Measurements from ENCODE around the gene ADAD1. TPM values are rescaled to one million over a fixed set of nuclear protein-coding genes. Genes with fewer than 3 reads are reported as not detected.
"Not testable (repeated sequence)": the region's sequence is repeated elsewhere in the genome, so short reads cannot be mapped to it uniquely, and the experiment has no call there.

ADAD1 gene
- not detected for polyA plus RNA-seq (2012; ENCODE audit: missing spikeins)

GRCh38 chr4:122378711-122379110 is at the start of gene ADAD1:
TSS of gene ADAD1 (plus strand) at chr4:122379011. CDS start at chr4:122380070, 1,059 bp downstream.
- no peak for TF ChIP-seq POLR2AphosphoS5 (IDR thresholded peaks at IDR 0.05; ENCODE audit: low read depth, low read length)
- no peak for TF ChIP-seq POLR2A (IDR thresholded peaks at IDR 0.05; ENCODE audit: low read depth, low read length)
- no peak for TF ChIP-seq TAF1 (IDR thresholded peaks at IDR 0.05; ENCODE audit: borderline replicate concordance, low read depth, low read length)
- DNase-seq (ENCODE audit: insufficient read length) = no peak
- FAIRE-seq = no peak

DNA sequence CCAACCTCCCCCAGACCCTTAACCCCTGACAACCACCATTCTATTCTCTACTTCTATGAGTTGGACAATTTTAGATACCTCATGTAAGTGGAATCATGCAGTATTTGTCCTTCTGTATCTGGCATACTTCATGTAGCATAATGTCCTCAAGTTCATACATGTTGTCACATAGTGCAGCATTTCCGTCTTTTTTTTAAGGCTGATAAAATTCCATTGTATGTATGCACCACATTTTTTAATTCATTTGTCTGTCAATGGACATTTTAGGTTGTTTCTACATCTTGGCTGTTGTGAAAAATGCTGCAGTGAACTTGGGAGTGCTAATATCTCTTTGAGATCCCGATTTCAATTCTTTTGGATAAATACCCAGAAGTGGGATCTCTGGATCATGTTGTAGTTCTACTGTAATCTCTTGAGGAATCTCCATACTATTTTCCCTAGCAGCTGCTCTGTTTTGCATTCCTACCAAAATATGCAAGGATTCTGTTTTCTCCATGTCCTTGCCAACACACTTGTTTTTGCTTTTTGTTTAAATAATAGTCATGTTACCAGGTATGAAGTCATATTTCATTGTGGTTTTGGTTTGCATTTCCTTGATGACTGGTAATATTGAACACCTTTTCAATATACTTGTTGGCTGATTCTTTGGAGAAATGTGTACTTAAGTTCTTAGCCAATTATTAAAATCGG is 48.8 kb upstream of the ADAD1 start:
- no peak for DNase-seq (ENCODE audit: insufficient read length)
- no peak for TF ChIP-seq POLR2A (IDR thresholded peaks at IDR 0.05; ENCODE audit: low read depth, low read length)
- no peak for TF ChIP-seq POLR2AphosphoS5 (IDR thresholded peaks at IDR 0.05; ENCODE audit: low read depth, low read length)
- TF ChIP-seq TAF1 (IDR thresholded peaks at IDR 0.05; ENCODE audit: borderline replicate concordance, low read depth, low read length) = no peak
- FAIRE-seq = no peak

GRCh38 chr4:122331195-122331594 is 47.6 kb upstream of the ADAD1 start:
- DNase-seq (ENCODE audit: insufficient read length) = no peak
- no peak for FAIRE-seq
- TF ChIP-seq POLR2AphosphoS5 (IDR thresholded peaks at IDR 0.05; ENCODE audit: low read depth, low read length) = no peak
- no peak for TF ChIP-seq POLR2A (IDR thresholded peaks at IDR 0.05; ENCODE audit: low read depth, low read length)
- TF ChIP-seq TAF1 (IDR thresholded peaks at IDR 0.05; ENCODE audit: borderline replicate concordance, low read depth, low read length) = no peak

GRCh38 chr4:122334828-122335227 is 44.0 kb upstream of the ADAD1 start:
- TF ChIP-seq POLR2A (IDR thresholded peaks at IDR 0.05; ENCODE audit: low read depth, low read length) (no peak), TAF1 (IDR thresholded peaks at IDR 0.05; ENCODE audit: borderline replicate concordance, low read depth, low read length) (no peak), POLR2AphosphoS5 (IDR thresholded peaks at IDR 0.05; ENCODE audit: low read depth, low read length) (no peak)
- FAIRE-seq = no peak
- no peak for DNase-seq (ENCODE audit: insufficient read length)

DNA sequence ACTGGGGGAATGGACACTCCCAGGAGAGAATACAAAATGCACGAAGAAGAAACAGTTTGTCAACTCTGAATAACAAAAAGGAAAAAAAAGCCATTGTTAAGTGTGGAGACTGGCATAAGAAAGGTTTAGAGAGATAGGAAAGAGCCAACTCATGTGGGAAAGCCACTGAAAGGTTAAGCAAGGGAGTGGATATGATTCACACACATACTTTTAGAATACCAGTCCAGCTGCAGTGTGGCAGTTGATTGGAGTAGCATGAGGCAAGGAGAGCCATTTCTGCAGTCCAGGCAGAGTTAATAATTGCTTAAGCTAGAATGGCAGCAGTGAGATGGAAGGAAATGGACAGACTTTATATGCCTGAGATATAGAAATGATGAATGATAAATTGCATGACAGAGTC is 36.9 kb upstream of the ADAD1 start:
- TF ChIP-seq POLR2A (IDR thresholded peaks at IDR 0.05; ENCODE audit: low read depth, low read length) = no peak
- no peak for TF ChIP-seq POLR2AphosphoS5 (IDR thresholded peaks at IDR 0.05; ENCODE audit: low read depth, low read length)
- TF ChIP-seq TAF1 (IDR thresholded peaks at IDR 0.05; ENCODE audit: borderline replicate concordance, low read depth, low read length) = no peak
- DNase-seq (ENCODE audit: insufficient read length) = no peak
- FAIRE-seq = no peak

GRCh38 chr4:122346036-122346435 is 32.8 kb upstream of the ADAD1 start:
- no peak for FAIRE-seq
- TF ChIP-seq POLR2AphosphoS5 (IDR thresholded peaks at IDR 0.05; ENCODE audit: low read depth, low read length) (no peak), TAF1 (IDR thresholded peaks at IDR 0.05; ENCODE audit: borderline replicate concordance, low read depth, low read length) (no peak), POLR2A (IDR thresholded peaks at IDR 0.05; ENCODE audit: low read depth, low read length) (no peak)

DNA sequence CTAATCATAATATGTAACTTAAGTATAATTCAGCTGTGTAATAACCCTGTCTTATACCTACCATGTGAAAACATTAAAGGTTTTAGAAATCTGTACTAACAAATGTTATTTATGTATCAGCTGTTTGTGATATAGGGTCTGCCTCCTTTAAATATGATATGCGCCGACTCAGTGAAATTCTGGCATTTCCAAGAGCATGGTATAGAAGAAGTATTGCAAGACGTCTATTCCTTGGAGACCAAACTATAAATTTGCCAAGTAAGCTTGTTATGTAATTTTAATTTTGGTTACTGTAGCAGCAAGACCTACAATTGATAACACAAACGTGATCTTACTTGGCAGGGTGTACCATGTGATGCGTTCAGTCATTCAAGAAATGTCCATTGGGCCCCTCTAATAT is 32.3 kb upstream of the ADAD1 start:
- FAIRE-seq (no peak), DNase-seq (ENCODE audit: insufficient read length) (no peak)
- TF ChIP-seq TAF1 (IDR thresholded peaks at IDR 0.05; ENCODE audit: borderline replicate concordance, low read depth, low read length) (no peak), POLR2A (IDR thresholded peaks at IDR 0.05; ENCODE audit: low read depth, low read length) (no peak), POLR2AphosphoS5 (IDR thresholded peaks at IDR 0.05; ENCODE audit: low read depth, low read length) (no peak)

More at GRCh38 chr4:122346036-122346435, 32.8 kb upstream of the ADAD1 start:
- DNase-seq (ENCODE audit: insufficient read length) = no peak

DNA sequence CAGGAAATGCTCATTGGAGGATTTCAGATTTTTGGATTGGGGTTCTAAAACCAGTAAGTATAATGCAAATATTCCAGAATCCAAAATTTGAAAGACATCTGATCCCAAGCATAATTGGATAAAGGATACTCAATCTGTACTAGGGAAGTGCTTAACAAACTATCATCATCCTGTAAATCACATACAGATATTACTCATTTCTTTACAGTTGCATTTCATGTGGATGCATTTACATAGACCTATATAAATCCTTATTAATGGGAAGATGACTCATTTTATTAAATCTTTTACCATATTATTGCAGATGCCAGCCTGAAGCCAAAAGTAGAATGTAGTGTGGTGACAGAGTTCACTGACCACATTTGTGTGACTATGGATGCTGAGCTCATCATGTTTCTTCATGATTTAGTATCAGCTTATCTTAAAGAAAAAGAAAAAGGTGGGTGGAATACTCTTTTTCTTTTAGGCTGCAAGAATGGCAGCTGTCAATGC is 22.4 kb upstream of the ADAD1 start:
- TF ChIP-seq POLR2AphosphoS5 (IDR thresholded peaks at IDR 0.05; ENCODE audit: low read depth, low read length) (no peak), POLR2A (IDR thresholded peaks at IDR 0.05; ENCODE audit: low read depth, low read length) (no peak), TAF1 (IDR thresholded peaks at IDR 0.05; ENCODE audit: borderline replicate concordance, low read depth, low read length) (no peak)
- FAIRE-seq = no peak
- DNase-seq (ENCODE audit: insufficient read length) = no peak

DNA sequence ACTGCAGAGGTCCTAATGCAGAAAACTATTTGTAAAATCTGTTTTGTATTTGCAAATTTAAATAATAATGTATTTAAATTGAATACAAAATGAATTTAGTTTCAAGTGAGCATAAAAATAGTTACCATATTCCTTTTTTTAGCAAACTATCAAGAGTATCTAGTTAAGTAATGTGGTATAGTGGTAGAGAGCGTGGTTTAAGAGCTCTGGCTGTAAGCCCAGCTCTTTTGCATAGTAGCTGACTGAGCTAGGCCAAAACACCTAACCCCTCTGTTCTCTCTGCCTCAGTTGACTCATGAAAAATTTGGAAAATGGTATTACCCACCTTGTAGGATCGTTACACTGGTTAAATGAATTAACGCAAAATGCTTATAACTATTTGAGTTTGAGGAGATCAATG is 18.1 kb upstream of the ADAD1 start:
- TF ChIP-seq TAF1 (IDR thresholded peaks at IDR 0.05; ENCODE audit: borderline replicate concordance, low read depth, low read length) (no peak), POLR2AphosphoS5 (IDR thresholded peaks at IDR 0.05; ENCODE audit: low read depth, low read length) (no peak), POLR2A (IDR thresholded peaks at IDR 0.05; ENCODE audit: low read depth, low read length) (no peak)
- no peak for FAIRE-seq
- DNase-seq (ENCODE audit: insufficient read length) = no peak

DNA sequence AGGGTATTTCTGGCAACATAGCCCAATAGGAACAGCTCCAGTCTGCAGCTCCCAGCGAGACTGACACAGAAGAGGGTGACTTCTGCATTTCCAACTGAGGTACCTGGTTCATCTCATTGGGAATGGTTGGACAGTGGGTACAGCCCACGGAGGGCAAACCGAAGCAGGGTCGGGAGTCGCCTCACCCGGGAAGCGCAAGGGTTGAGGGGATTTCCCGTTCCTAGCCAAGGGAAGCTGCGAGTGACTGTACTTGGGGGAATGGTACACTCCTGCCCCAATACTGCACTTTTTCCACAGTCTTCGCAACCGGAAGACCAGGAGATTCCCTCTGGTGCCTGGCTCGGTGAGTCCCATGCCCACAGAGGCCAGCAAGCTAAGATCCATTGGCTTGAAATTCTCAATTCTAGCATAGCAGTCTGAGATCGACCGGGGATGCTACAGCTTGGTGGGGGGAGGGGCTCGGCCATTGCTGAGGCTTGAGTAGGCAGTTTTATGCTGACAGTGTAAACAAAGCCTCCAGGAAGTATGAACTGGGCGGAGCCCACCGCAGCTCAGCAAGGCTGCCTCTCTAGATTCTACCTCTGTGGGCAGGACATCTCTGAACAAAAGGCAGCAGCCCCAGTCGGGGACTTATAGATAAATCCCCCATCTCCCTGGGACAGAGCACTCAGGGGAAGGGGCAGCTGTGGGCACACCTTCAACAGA is 14.0 kb upstream of the ADAD1 start:
- DNase-seq (ENCODE audit: insufficient read length) = no peak
- TF ChIP-seq TAF1 (IDR thresholded peaks at IDR 0.05; ENCODE audit: borderline replicate concordance, low read depth, low read length) = no peak
- TF ChIP-seq POLR2AphosphoS5 (IDR thresholded peaks at IDR 0.05; ENCODE audit: low read depth, low read length) = no peak
- TF ChIP-seq POLR2A (IDR thresholded peaks at IDR 0.05; ENCODE audit: low read depth, low read length) = no peak
- FAIRE-seq = no peak

- not testable (repeated sequence) for DNase-seq (ENCODE audit: insufficient read length); FAIRE-seq
These were observed 10.0 kb upstream of the ADAD1 start for GRCh38 chr4:122368786-122369185.

DNA sequence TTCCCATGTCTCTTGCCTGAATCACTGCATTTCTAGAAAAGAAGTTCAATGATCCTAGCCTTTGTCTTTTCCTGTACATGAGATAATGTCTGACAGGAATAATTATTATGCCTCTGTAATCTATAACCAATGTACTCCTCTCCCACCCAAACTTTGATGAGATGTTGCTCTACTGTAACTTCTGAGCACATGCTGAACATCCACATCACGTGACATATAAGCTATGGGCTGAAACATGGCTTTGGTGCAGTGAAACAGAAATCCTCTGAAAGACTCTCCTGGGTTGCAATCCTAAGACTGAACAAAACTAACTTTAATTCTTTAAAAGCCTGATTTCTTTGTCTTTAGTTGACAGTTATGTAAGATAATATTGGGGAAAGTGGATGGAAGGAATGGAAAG is 1.5 kb upstream of the ADAD1 start:
- TF ChIP-seq TAF1 (IDR thresholded peaks at IDR 0.05; ENCODE audit: borderline replicate concordance, low read depth, low read length) (no peak), POLR2AphosphoS5 (IDR thresholded peaks at IDR 0.05; ENCODE audit: low read depth, low read length) (no peak), POLR2A (IDR thresholded peaks at IDR 0.05; ENCODE audit: low read depth, low read length) (no peak)
- DNase-seq (ENCODE audit: insufficient read length) (no peak), FAIRE-seq (no peak)

Measured in GM12892 (cell line).